Stomach (tissue), 4 donors: ENCODE measurements around the gene RIOK3.

Experiments used
- EP300 ChIP-seq: sonication (generic); formaldehyde crosslinking; IDR thresholded peaks from one replicate; pipeline ENCODE4 v1.6.1; 2017; ENCODE audit warnings: antibody characterized with exemption
- POLR2A ChIP-seq, 4 donors: fragments of 450-650 bp; IDR thresholded peaks; one replicate each; pipeline ENCODE4 v1.6.1; 2016; ENCODE audit warnings: antibody characterized with exemption in 4 of 4, control low read depth in 2 of 4, mild to moderate bottlenecking in 1 of 4, moderate library complexity in 1 of 4
- POLR2AphosphoS5 ChIP-seq, 3 donors: sonication (generic); formaldehyde crosslinking; IDR thresholded peaks; one replicate each; pipeline ENCODE4 v1.6.1; 2016; ENCODE audit warnings: antibody characterized with exemption in 3 of 3
- TF ChIP-seq, protein P1 (sequence below), 7 experiments: fragments of 450-650 bp in 4 of 7; fragments of 200-600 bp in 3 of 7; sonication (generic) in 3 of 7; IDR thresholded peaks; one replicate each; pipeline ENCODE4 v1.5.1; 2016 to 2019; ENCODE audit warnings: antibody characterized with exemption in 7 of 7, control low read depth in 2 of 7, mild to moderate bottlenecking in 1 of 7

DNA sequence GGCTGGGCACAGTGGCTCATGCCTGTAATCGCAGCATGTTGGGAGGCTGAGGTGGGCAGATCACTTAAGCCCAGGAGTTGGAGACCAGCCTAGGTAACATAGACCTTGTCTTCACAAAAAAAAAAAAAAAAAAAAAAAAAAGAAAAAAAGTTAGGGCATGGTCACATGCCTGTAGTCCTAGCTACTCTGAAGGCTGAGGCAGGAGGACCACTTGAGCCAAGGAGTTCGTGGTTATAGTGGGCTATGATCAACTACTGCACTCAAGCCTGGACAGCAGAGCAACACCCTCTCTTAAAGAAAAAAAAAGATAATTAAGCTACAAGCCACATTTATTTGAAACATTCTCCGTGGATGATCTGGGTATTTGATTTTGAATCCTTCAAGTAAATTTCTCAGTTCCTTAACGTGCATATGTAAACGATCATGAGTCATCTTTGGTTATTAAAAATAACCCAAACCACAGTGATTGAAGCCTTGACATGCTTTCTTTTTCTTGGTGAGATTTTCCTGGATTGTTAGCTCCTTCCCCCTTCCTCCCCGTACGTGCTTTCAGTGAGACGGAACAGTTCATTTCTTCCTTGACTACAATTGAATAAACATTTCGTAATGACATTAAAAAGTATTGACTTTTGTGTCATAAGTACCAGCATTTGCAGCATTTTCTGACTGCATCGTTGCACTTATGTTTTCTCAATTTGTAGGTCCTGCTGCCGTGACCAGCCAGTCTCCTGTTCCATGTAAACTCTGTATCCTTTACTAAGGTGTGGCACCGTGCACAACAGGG is 70.5 kb downstream of the RIOK3 start:
- TF ChIP-seq, protein P1, sequence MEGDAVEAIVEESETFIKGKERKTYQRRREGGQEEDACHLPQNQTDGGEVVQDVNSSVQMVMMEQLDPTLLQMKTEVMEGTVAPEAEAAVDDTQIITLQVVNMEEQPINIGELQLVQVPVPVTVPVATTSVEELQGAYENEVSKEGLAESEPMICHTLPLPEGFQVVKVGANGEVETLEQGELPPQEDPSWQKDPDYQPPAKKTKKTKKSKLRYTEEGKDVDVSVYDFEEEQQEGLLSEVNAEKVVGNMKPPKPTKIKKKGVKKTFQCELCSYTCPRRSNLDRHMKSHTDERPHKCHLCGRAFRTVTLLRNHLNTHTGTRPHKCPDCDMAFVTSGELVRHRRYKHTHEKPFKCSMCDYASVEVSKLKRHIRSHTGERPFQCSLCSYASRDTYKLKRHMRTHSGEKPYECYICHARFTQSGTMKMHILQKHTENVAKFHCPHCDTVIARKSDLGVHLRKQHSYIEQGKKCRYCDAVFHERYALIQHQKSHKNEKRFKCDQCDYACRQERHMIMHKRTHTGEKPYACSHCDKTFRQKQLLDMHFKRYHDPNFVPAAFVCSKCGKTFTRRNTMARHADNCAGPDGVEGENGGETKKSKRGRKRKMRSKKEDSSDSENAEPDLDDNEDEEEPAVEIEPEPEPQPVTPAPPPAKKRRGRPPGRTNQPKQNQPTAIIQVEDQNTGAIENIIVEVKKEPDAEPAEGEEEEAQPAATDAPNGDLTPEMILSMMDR (IDR thresholded peaks at IDR 0.05): no peak
- TF ChIP-seq POLR2AphosphoS5 (IDR thresholded peaks at IDR 0.05) (no peak), POLR2A (IDR thresholded peaks at IDR 0.05) (no peak), EP300 (no peak)
